Measurements from ENCODE around the gene DDX59.

The DDX59 gene

GRCh38 chr1:200669314-200670241 is at the start of gene DDX59:
Gene DDX59 (minus strand): TSS chr1:200669907. CDS start chr1:200666740, 3,167 bp downstream.
- Histone ChIP-seq H3K4me3 (peak within 1 kb of the TSS; percentile 86), H3K27ac (peak within 1 kb of the TSS; percentile 98 to 99)
- peak; percentile 99 for DNase-seq (ENCODE audit: low spot score)
- TF ChIP-seq CTCF (IDR thresholded peaks at IDR 0.05) = no peak

- H3K4me3 ChIP-seq = no peak overlapping the region
- DNase-seq (ENCODE audit: low spot score) = no peak
- no peak for TF ChIP-seq CTCF (IDR thresholded peaks at IDR 0.05)
These were observed 44.9 kb upstream of the DDX59 start for GRCh38 chr1:200714504-200715187.

GRCh38 chr1:200710166-200710565 is 40.5 kb upstream of the DDX59 start:
- no peak for TF ChIP-seq CTCF (IDR thresholded peaks at IDR 0.05)
- no peak for DNase-seq (ENCODE audit: low spot score)
- Histone ChIP-seq H3K4me3 (no peak overlapping the region), H3K27ac (no peak overlapping the region)

More at GRCh38 chr1:200714504-200715187, 44.9 kb upstream of the DDX59 start:
- H3K27ac ChIP-seq = no peak overlapping the region

- no peak for DNase-seq (ENCODE audit: low spot score)
- no peak for TF ChIP-seq CTCF (IDR thresholded peaks at IDR 0.05)
- Histone ChIP-seq H3K27ac (no peak overlapping the region), H3K4me3 (no peak overlapping the region)
These were observed 39.1 kb upstream of the DDX59 start for GRCh38 chr1:200708769-200709168.

- no peak for TF ChIP-seq CTCF (IDR thresholded peaks at IDR 0.05)
- no peak for DNase-seq (ENCODE audit: low spot score)
- no peak overlapping the region for H3K4me3 ChIP-seq
These were observed 38.5 kb upstream of the DDX59 start for GRCh38 chr1:200708161-200708560.

GRCh38 chr1:200707116-200707515 is 37.4 kb upstream of the DDX59 start:
- no peak for TF ChIP-seq CTCF (IDR thresholded peaks at IDR 0.05)
- DNase-seq (ENCODE audit: low spot score) = no peak
- H3K4me3 ChIP-seq = no peak overlapping the region
- H3K27ac ChIP-seq = no peak overlapping the region

More at GRCh38 chr1:200708161-200708560, 38.5 kb upstream of the DDX59 start:
- H3K27ac ChIP-seq = no peak overlapping the region

Data from coronary artery (tissue), 2 donors.